HG03196 (cell line): ENCODE data around the gene SHISAL1.
"Not testable (repeated sequence)": the region's sequence is repeated elsewhere in the genome, so short reads cannot be mapped to it uniquely, and the experiment has no call there.

Source experiments
- ATAC-seq: cut with Tn5 transposase; IDR thresholded peaks from one replicate; pipeline ENCODE4 v1.9.1; 2021; ENCODE audit not compliant: unreplicated experiment

Gene SHISAL1

DNA sequence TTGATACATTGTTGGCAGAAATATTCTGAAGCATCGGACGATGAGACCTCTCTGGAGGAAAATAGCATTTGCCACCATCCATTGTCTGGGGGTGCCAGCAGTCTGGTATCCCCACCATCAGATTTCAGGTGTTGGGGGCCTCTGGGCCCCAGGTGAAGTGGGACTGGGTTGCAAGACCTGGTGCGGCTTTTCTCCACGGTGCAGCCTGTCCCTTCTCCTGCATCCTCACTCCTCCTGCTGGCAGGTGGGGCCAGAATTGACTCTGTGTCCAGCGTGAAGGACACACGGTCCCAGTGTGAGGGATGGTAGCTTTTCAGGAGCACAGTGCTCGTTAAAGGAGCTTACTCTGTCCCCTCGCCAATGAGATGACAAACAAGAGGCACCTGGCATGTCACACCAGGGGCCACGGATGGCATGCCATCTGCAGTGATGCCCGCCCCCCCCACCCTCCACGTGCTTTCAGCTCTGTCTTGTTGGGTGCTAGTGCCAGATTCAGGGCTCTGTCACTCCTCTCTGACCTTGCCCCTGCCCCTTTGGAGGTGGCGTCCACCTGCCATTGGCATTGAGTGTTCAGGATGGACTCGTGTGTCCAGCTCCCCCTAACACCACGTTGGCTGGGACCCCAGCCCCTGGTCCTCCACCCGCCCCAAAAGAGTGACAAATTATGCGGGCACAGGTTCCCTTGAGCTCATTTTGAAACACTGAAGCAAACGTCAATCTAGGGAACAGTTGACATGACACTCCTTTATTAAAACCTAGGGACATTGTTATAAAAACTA is 69.6 kb downstream of the SHISAL1 start:
- ATAC-seq, result no peak

DNA sequence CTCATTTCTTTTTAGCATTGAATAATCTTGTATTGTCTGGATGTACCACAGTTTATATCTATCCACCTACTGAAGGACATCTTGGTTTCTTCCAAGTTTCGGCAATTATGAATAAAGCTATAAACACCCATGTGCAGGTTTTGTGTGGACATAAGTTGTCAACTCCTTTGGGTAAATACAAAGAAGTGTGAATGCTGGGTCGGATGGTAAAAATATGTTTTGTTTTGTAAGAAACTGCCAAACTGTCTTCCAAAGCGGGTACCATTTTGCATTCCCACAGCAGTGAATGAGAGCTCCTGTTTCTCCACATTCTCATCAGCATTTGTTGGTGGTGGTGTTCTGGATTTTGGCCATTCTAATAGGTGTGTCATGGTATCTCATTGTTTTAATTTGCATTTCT is 71.6 kb downstream of the SHISAL1 start:
- ATAC-seq, result not testable (repeated sequence)

GRCh38 chr22:44237290-44237689 is 75.5 kb downstream of the SHISAL1 start:
- no peak for ATAC-seq

DNA sequence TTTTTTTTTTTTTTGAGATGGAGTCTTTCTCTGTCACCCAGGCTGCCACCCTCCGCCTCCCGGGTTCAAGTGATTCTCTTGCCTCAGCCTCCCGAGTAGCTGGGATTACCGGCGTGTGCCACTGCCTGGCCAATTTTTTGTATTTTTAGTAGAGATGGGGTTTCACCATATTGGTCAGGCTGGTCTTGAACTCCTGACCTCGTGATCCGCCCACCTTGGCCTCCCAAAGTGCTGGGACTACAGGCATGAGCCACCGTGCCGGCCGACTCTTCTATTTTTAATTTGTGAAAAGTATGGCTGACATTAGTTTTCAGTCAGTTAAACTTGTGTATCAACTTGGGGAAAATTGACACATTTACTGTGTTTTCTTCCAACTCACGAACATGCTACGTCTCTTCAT is 78.4 kb downstream of the SHISAL1 start:
- ATAC-seq, result not testable (repeated sequence)

DNA sequence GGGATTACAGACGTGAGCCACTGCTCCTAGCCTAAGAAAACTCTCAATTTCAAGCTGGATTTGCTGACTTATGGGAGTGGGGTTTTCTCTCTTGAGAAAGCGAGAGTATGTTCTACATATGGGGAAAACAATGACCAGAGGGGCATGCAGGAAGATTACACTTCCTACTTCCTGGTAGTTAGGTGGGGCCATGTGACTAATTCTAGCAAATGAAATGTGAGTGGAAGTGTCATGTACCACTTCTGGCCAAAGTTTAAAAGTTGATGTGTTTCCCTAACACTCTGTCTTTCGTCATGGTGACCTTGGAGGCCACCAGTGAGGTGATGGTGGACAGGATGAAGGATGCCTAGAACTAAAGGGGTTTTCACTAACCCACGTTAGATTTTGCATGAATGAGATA is 81.5 kb downstream of the SHISAL1 start:
- ATAC-seq, result no peak

GRCh38 chr22:44229809-44230208 is 82.9 kb downstream of the SHISAL1 start:
- no peak for ATAC-seq

DNA sequence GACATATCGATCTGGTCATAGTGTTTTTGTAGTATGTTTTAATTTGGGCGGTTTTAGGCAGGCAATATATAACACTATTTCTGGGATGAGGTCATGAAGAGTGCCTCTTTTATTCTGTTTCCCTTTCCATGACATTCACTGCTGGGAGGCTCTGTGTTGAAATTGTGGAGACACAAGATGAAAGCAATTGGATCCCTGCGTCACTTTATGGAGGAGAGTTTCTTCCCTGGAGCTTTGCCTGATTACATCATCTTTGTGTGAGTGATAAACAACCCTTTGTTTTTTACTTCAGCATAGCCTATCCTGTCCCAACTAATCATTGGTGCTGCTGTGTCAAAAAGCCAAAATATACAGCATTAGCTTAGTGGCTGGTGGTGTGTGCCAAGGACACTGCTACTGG is 83.4 kb downstream of the SHISAL1 start:
- no peak for ATAC-seq

- no peak for ATAC-seq
Observed at GRCh38 chr22:44225812-44226211, 86.9 kb downstream of the SHISAL1 start.

DNA sequence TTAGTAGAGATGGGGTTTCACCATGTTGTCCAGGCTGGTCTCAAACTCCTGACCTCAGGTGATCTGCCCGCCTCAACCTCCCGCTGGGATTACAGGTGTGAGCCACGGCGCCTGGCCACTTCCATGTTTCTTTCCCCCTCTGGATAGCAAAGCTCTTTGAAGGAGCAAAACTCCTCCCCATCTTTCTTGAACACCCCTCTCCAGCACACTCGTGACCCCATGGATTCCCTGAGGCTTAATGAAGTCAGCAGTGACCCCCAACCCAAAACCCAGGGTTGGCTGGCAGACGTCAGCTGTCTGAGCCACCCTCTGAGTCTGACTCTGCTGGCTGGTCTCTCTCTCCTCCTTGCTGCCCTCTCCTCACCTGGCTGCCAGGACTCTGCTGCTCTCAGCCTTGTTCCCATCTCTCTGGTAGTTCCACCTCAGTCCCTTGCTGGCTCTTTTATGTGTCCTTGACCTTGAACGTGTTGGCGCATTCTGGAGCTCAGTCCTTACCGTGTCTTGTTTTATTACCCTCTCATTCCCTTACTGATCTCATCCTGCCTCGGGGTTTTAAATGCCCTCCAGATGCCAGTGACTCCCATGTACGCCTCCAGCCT is 87.6 kb downstream of the SHISAL1 start:
- no peak for ATAC-seq

- no peak for ATAC-seq
Observed at GRCh38 chr22:44224166-44224565, 88.6 kb downstream of the SHISAL1 start.

GRCh38 chr22:44221710-44222475 is 90.9 kb downstream of the SHISAL1 start:
- no peak for ATAC-seq

GRCh38 chr22:44220727-44221680 is 91.7 kb downstream of the SHISAL1 start:
- ATAC-seq, result no peak

GRCh38 chr22:44219101-44219870 is 93.5 kb downstream of the SHISAL1 start:
- no peak for ATAC-seq

GRCh38 chr22:44218071-44218470 is 94.7 kb downstream of the SHISAL1 start:
- ATAC-seq, result no peak

DNA sequence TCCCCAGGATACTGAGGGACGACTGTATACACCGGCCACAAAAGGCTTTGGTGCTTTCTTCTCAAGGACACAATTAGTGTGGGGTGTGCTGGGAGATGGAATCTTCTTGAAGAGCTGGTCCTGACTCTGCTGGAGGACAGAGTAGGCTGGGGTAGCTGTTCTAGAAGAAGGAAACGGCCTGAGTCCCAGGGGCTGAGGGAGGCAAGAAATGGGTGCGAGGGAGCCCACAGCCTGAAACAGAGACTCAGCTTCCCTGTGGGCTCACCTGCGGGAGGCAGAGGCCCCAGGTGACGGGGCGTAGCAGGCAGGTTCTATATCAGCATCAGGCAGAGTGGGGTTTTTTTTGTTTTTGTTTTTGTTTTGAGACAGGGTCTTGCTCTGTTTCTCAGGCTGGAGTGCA is 95.4 kb downstream of the SHISAL1 start:
- no peak for ATAC-seq

DNA sequence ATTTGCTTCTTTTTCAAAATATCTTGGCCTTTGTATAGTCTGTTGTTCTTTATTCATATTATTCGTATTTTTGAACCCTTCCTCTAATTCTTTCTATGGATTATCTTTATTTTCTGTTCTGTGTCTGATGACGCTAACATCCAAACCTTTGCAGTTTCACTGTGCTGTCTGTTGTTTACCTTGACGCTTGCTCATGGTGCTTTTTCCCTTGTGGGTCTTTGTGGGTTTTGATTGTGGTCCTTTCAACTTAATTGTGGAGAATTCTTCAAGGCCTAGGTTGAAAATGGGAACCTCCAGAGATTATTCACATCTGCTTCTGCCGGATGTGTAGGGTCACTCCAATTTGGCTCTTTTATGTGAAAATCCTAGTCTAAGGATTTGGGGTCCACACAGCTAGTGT is 97.5 kb downstream of the SHISAL1 start:
- ATAC-seq, result no peak

- ATAC-seq, result no peak
Observed at GRCh38 chr22:44214764-44215163, 98.0 kb downstream of the SHISAL1 start.

DNA sequence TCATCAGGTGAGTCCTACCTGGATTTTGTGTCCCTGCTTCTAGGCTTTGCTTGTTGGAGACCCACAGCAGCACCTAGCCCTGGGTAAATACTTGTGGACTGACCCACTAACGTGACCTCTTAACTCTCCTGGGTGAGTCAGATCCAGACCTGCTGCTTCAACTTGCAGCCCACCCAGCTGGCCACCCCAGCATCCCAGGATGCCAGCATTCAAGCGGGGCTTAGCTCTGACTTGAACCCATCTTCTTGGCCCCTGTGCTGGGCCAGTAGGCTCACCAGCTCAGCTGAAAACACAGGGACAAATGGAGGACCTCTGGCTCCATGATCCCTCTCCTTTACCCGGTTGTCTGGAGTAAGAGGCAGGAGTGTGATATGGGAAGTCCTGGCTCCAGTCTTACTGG is 98.6 kb downstream of the SHISAL1 start:
- no peak for ATAC-seq

DNA sequence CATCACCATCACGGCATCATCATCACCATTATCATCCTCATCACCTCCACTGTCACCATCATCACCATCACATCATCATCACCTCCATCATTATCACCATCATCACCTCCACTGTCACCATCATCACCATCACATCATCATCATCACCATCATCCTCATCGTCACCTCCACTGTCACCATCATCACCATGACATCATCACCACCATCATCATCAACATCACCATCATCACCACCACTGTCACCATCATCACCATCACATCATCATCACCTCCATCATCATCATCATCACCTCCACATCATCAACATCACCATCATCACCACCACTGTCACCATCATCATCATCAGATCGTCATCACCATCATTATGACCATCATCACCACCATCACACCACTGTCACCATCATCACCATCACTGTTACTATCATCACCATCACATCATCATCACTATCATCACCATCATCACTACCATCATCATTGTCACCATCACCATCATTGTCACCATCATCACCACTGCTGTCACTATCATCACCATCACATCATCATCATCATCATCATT is 99.2 kb downstream of the SHISAL1 start:
- ATAC-seq, result no peak

GRCh38 chr22:44212936-44213335 is 99.8 kb downstream of the SHISAL1 start:
- ATAC-seq, result no peak
